Body of pancreas (tissue), 4 donors: ENCODE results near the gene TRAK1.

Experiments used
- CTCF ChIP-seq, 7 experiments: fragments of 450-650 bp in 4 of 7; fragments of 200-600 bp in 3 of 7; sonication (generic) in 3 of 7; IDR thresholded peaks; one replicate each; pipeline ENCODE4 v1.5.1; 2016 to 2019; ENCODE audit warnings: antibody characterized with exemption in 7 of 7
- POLR2A ChIP-seq, 3 donors: fragments of 450-650 bp; IDR thresholded peaks; one replicate each; pipeline ENCODE4 v1.6.1; 2016; ENCODE audit warnings: antibody characterized with exemption in 3 of 3, mild to moderate bottlenecking in 2 of 3

- TF ChIP-seq CTCF (IDR thresholded peaks at IDR 0.05) (no peak), POLR2A (IDR thresholded peaks at IDR 0.05) (no peak)
These were observed 178.5 kb downstream of the TRAK1 start for GRCh38 chr3:42269647-42270046.
